Endothelial cell (in vitro differentiated cells): ENCODE data around the gene REX1BD. TPM values are rescaled to one million over a fixed set of nuclear protein-coding genes. Genes with fewer than 3 reads are reported as not detected.
"Not testable (repeated sequence)": the region's sequence is repeated elsewhere in the genome, so short reads cannot be mapped to it uniquely, and the experiment has no call there.

ENCODE experiments used
- DNase-seq: peaks from one replicate; pipeline ENCODE4 v3.0.0; 2021; ENCODE audit warnings: low spot score
- H3K27ac Mint-ChIP-seq: one replicate; pipeline ENCODE4 v1.8.0; 2021; ENCODE audit warnings: mixed read lengths, inconsistent platforms; ENCODE audit not compliant: unreplicated experiment
- H3K27me3 Mint-ChIP-seq: one replicate; pipeline ENCODE4 v1.8.0; 2021; ENCODE audit warnings: mild to moderate bottlenecking, moderate library complexity, mixed read lengths, inconsistent platforms; ENCODE audit not compliant: unreplicated experiment
- H3K36me3 Mint-ChIP-seq: one replicate; pipeline ENCODE4 v1.8.0; 2021; ENCODE audit warnings: mild to moderate bottlenecking, low read depth, mixed read lengths, inconsistent platforms; ENCODE audit not compliant: unreplicated experiment
- H3K4me1 Mint-ChIP-seq: one replicate; pipeline ENCODE4 v1.8.0; 2021; ENCODE audit warnings: mild to moderate bottlenecking, mixed read lengths, inconsistent platforms; ENCODE audit not compliant: unreplicated experiment
- H3K4me3 Mint-ChIP-seq: one replicate; pipeline ENCODE4 v1.8.0; 2021; ENCODE audit warnings: mild to moderate bottlenecking, mixed read lengths, inconsistent platforms; ENCODE audit not compliant: unreplicated experiment
- H3K9me3 Mint-ChIP-seq: one replicate; pipeline ENCODE4 v1.8.0; 2021; ENCODE audit warnings: mixed read lengths, inconsistent platforms; ENCODE audit not compliant: unreplicated experiment
- long read RNA-seq: library from polyadenylated mRNA; unstranded; transcript quantifications from one replicate; pipeline ENCODE4 v2.0.0, GENCODE V29; 2020; ENCODE audit not compliant: unreplicated experiment
- total RNA-seq: library from RNA; stranded (reverse); fragmentation: NEBNext Ultra II Directional; extraction: Animal tissue kit (Norgen Biotek cat#: 25700); gene quantifications from one replicate; pipeline ENCODE4 v1.2.1, GENCODE V29; 2021; ENCODE audit not compliant: unreplicated experiment
- TF ChIP-seq, protein P1 (sequence below): fragments of 200-600 bp; sonication (generic); IDR thresholded peaks from one replicate; pipeline ENCODE4 v1.5.0; 2021; ENCODE audit warnings: antibody characterized with exemption; ENCODE audit not compliant: unreplicated experiment

Gene REX1BD
- total RNA-seq: 88.8 TPM
- long read RNA-seq, transcript REX1BD-205 (4 exons, 1,081 nt): minor isoform, 41 of 132 reads
- long read RNA-seq, transcript REX1BD-201 (5 exons, 839 nt): major isoform, 47 of 132 reads
- long read RNA-seq, transcript REX1BD-202 (5 exons, 702 nt): minor isoform, 30 of 132 reads
- long read RNA-seq, partial matches to known transcripts: 7 of 132 reads
- long read RNA-seq, other reads (novel, unspliced or antisense): 5 of 132 reads

- Mint-ChIP-seq H3K4me3 (peak within 1 kb of the TSS; percentile 93), H3K27me3 (peaks cover 21% of the 10 kb centered on the region), H3K4me1 (peaks cover 41% of the 10 kb centered on the region), H3K9me3 (no peaks in the 10 kb centered on the region), H3K27ac (peak within 1 kb of the TSS; percentile 86), H3K36me3 (peaks cover 12% of the 10 kb centered on the region)
- DNase-seq: peak; percentile 85
- TF ChIP-seq, protein P1, sequence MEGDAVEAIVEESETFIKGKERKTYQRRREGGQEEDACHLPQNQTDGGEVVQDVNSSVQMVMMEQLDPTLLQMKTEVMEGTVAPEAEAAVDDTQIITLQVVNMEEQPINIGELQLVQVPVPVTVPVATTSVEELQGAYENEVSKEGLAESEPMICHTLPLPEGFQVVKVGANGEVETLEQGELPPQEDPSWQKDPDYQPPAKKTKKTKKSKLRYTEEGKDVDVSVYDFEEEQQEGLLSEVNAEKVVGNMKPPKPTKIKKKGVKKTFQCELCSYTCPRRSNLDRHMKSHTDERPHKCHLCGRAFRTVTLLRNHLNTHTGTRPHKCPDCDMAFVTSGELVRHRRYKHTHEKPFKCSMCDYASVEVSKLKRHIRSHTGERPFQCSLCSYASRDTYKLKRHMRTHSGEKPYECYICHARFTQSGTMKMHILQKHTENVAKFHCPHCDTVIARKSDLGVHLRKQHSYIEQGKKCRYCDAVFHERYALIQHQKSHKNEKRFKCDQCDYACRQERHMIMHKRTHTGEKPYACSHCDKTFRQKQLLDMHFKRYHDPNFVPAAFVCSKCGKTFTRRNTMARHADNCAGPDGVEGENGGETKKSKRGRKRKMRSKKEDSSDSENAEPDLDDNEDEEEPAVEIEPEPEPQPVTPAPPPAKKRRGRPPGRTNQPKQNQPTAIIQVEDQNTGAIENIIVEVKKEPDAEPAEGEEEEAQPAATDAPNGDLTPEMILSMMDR: peak; percentile 90
Observed at GRCh38 chr19:18588611-18589379, at the start of gene REX1BD. Gene REX1BD (plus strand): TSS chr19:18588798. CDS start chr19:18588802, 4 bp downstream.

GRCh38 chr19:18539372-18539771 lies 49.2 kb upstream of the REX1BD start:
- Mint-ChIP-seq H3K36me3 (peaks cover 17% of the 10 kb centered on the region), H3K4me3 (no peak overlapping the region), H3K9me3 (no peaks in the 10 kb centered on the region), H3K4me1 (peaks cover 8% of the 10 kb centered on the region), H3K27ac (no peak overlapping the region), H3K27me3 (peaks cover 7% of the 10 kb centered on the region)
- TF ChIP-seq, protein P1: no peak
- DNase-seq: no peak

DNA sequence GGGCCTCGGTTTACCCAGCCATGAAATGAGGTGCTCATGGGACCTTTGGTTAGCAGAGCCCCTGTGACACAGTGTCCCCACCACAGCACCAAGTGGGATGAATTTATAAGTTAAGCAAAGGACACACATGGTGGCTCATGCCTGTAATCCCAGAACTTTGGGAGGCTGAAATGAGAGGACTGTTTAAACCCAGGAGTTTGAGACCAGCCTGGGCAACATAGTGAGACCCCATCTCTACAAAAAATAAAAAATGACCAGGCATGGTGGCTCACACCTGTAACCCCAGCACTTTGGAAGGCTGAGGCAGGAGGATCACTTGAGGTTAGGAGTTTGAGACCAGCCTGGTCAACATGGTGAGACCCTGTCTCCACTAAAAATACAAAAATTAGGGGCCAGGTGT lies 48.4 kb upstream of the REX1BD start:
- H3K4me1 Mint-ChIP-seq, H3K4me3 Mint-ChIP-seq, DNase-seq, H3K9me3 Mint-ChIP-seq, H3K27ac Mint-ChIP-seq, H3K27me3 Mint-ChIP-seq: not testable (repeated sequence)
- peaks cover 14% of the 10 kb centered on the region for H3K36me3 Mint-ChIP-seq

- TF ChIP-seq, protein P1: no peak
- Mint-ChIP-seq H3K4me1 (peaks cover 8% of the 10 kb centered on the region), H3K36me3 (peaks cover 11% of the 10 kb centered on the region), H3K27me3 (peaks cover 10% of the 10 kb centered on the region), H3K27ac (no peak overlapping the region), H3K4me3 (peak overlapping the region; percentile 51), H3K9me3 (no peaks in the 10 kb centered on the region)
- DNase-seq: no peak
Observed at GRCh38 chr19:18541258-18541991, 47.2 kb upstream of the REX1BD start.

DNA sequence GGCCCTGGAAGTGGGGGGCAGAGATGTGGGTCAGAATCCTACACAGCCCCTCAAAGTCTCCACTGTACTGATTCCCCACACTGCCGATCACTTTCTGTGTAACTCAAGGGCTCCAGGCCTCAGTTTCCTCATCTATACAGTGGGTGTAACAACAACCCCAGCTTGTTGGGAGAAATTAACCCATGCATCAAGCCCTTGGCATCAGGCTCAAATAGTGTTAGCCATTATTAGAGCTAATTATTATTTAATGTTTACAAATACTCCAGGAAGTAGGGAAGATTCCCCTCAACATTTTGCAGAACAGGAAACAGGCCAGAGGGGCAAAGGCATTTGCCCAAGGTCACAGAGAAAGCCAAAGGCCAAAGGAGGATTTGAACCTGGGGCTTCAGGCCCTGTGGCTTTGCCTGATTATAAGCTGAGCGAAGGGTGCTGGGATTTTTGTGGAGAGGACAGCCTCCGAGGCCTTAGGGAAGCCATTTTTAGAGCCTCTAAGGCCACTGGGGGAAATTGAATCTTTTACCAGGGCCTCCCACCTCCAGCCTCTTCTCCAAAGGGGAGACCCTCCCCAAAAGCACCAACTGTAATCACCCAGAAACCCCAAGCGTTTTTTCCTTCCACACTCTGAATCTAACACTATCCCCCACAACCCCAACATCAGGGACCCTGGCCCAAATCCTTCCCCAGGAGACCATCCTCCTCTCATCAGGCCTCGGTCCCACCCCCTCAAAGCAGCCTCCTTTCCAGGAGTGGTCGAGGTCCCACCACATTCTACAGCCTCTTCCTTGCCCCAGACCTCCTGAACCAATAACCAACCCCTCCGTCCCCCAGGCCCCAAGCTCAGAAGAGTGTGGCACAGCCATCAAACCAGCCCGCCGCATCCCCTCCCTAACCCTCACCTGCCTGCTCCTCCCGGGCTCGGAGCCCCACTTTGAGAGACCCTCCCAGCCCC lies 46.3 kb upstream of the REX1BD start:
- Mint-ChIP-seq H3K4me3 (peak overlapping the region; percentile 97), H3K27ac (peak overlapping the region; percentile 61), H3K36me3 (peaks cover 8% of the 10 kb centered on the region), H3K27me3 (peaks cover 8% of the 10 kb centered on the region), H3K4me1 (peaks cover 8% of the 10 kb centered on the region), H3K9me3 (no peaks in the 10 kb centered on the region)
- TF ChIP-seq, protein P1: no peak
- no peak for DNase-seq
